ENCODE data around the gene HLA-DOB.

HLA-DOB gene

GRCh38 chr6:32816746-32817204 lies at the start of gene HLA-DOB:
Gene HLA-DOB, minus strand, starts transcription at chr6:32817002. Its CDS starts 51 bp downstream, at chr6:32816951.
- DNase-seq (ENCODE audit: low read depth), result no peak

DNA sequence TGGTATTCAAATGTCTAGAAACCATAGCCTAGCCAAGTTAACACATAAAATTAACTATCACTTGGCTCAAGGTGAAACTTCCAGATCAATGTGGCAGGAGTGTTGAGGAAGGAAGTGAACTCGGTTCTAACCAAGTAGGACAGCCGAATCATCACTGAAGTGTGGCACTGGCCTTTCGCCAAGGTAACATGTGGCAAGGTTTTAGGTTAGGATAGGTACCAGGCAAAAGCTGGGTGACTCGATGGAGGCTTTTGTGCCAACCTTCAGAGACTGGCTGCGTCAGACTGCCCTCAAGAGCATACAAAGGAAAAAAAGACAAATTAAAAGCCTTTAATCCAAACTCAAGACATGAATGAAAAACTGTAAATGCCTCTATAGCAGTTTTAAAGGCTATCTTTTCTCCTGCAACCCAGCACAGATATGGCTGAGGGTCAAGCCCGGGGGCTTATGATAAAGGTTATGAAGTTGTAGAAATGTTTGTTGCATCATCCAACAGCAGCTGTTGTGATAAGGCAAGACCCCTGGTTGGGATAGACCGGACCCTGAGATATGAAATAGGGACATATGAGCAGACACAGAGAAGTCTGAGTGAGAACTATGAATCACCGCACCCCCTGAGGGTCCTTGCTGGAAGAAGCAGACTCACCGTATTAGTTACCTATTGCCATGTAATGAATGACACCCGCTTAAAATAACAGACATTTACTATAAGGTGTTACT lies 49.1 kb upstream of the HLA-DOB start:
- DNase-seq (ENCODE audit: low read depth), result no peak

DNA sequence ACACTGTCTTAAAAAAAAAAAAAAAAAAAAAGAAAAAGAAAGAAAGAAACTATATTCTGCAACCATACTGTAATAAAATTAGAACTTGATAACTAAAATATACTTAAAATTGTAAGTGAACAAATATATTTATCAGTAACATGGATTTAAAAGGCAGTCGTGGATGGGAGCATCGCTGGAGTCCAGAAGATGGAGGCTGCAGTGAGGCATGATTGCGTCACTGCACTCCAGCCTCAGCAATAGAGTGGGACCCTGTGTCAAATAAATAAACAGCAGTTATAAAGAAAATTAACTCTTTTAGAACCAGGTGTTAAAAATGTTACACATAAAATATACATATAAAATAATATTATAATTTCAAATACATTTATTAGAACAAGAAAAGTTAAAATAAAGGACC lies 45.9 kb upstream of the HLA-DOB start:
- no peak for DNase-seq (ENCODE audit: low read depth)

DNA sequence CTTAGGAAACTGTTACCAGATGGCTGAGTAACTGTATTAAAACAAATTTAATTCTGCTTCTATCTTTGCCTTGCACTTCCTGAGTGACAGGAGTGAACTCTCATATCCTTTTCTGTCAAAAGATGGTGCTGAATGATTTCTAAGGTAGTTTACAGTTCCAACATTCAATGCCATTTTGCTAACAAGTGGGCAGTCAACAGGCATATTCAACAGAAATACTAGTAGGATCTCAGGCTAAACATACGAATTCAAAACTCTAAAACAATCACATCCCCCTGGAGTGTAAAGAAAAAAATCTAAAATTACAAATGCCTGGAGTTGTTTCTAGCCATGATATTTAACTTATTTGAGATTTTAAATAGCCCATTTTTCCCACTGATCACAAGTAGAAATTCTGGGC lies 43.9 kb upstream of the HLA-DOB start:
- no peak for DNase-seq (ENCODE audit: low read depth)

DNA sequence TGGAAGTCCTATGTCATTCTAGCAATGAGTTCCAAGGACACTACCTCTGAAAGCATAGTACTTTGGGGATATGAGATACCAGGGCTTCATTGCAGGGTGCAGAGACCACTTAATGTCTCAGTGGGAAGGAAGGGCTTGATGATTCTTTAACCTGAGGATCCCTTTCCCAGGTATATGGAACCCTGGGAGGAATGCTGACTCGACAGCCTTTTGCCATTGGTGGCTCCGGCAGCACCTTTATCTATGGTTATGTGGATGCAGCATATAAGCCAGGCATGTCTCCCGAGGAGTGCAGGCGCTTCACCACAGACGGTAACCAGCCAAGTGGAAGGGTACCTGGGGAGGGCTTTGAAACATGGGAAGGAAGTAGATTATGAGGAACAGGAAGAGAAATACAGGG lies 41.4 kb upstream of the HLA-DOB start:
- no peak for DNase-seq (ENCODE audit: low read depth)

- no peak for DNase-seq (ENCODE audit: low read depth)
These were observed 40.5 kb upstream of the HLA-DOB start for GRCh38 chr6:32857156-32857891.

DNA sequence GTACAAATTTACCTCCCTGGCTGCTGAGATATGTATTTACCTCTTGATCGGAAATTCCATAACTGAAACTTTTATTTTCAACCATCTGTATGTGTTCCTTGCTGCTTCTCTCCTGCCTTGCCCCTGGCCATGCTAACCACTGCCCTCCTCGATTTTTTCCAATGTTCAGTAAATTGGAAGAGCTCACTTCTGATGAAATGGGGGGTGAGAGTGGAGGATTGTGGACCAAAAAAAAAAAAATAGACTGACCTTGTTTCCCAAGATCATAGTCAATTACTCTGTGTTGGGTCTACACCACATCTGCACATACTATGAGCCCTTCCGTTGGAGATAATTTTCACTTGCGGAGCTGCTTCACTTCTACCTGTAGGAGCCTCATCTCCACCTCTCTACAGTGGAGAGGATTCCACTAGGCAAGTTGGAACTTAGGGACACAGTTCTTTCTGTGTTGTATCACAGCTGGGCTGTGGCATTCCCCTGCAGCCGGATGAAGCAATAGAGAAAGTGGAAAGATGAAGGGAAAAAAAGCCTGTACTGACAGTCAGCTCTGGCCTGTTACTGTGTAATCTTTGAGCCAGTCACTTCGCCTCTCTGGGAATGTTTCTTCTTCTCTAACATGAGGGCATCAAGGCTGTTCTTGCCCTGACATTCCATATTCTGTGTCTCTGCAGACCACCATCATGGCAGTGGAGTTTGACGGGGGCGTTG lies 38.8 kb upstream of the HLA-DOB start:
- no peak for DNase-seq (ENCODE audit: low read depth)

DNA sequence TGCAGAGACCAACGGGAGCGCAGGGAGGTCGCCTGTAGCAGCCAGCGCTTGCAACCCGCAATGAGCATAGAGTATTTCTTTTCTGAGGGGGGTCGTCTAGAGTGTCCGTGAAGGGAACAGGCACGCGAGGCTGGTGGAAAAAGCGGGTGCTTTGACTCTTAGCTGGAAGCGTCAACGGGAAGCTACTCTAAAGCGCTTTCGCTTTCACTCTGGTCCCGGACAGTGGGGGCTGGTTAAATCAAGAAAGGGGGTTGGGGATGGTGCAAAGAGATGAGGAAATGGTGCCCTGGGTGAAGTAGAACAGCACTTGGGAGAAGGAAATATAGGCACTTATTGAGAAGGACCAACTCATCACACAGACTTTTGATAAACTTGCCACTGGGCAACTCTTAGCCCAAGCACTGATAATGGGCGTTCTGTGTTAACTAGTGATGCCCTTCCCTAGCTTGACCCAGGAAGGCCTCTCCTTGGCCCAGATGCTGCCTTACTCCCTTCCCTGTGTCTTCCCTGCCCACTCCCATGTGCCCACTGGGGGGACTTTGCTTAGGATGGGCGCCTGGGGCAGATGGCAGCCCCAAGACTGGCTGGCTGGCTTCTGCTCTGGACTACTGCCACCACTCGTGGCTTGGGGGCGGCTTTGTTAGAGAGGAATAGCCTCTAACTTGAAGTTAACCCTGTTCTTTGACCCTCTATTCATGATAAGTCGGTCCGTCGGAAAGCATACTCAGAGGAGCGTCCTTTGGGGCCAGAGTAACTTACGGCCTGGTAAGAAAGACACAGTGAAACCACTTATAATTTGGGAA lies 37.8 kb upstream of the HLA-DOB start:
- peak; percentile 48 for DNase-seq (ENCODE audit: low read depth)

GRCh38 chr6:32853541-32854375 lies 37.0 kb upstream of the HLA-DOB start, which contains the start of the genes PSMB9 and TAP1:
Gene PSMB9, plus strand, starts transcription at chr6:32854192. Its CDS starts 38 bp downstream, at chr6:32854230.
Gene TAP1, minus strand, starts transcription at chr6:32853704. Its CDS starts 68 bp downstream, at chr6:32853636.
- peak; percentile 95 for DNase-seq (ENCODE audit: low read depth)

DNA sequence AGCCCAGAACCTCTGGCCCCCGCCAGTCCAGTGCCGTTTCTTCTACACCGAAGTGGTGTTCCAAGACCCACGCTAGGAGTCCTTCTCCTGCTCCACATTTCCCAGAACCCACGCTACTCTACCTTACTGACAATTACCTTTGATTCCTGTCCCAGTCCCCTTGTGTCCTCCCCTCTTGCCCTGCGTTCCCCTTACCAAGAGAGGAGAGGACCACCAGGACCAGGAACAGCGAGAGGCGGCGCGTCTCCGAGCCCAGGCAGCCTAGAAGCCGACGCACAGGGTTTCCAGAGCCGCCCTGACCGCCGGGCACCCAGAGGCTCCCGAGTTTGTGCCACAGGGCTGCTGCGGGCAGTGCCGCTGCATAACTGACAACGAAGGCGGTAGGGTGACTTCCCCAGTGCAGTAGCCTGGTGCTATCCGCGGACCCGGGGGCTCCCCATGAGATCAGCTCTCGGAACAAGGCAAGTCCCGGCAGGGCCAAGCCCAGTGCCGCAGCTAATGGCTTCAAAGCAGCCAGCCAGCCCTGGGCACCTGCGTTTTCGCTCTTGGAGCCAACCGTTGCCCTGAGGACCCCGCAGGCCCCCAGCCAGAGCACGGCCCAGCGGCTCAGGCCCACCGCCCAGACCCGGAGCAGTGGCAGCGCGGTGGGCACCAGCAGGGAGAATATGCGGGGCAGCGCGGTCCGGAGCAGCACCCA lies 36.2 kb upstream of the HLA-DOB start:
- peak; percentile 51 for DNase-seq (ENCODE audit: low read depth)

DNA sequence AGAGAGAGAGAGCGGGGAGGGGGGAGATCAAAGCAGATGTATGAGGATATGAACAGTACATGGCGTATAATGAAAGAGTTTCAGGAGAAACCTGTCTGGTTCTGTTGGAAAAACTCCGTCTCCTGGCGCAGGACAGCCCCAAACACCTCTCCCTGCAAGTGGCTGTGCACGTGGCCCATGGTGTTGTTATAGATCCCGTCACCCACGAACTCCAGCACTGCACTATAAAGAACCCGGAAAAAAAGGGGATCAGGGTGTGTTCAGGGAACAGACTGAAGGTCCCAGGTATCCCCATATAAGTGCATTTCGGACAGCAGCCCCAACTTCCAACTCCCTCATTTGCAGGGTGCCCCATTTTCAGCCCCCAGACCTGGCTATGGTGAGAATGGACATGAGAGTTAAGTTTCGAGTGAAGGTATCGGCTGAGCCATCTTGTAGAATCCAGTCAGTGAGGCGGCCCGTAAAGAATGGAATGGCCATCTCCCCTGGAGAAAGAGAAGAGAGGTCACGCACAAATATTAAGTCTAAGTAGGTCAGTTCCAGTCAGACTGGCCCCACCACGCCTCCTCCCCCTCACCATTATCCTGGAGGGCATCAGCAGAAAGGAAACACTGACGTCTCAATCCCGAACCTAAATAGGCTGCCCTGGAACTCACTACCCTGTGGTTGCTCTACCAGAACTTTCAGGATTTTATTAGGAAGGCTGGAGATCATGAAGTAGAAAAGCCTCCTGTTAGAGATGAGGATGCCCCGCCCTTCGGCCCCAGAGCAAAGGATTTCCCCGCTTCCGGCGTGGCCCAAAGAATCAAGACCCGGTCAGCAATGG lies 35.4 kb upstream of the HLA-DOB start:
- no peak for DNase-seq (ENCODE audit: low read depth)

GRCh38 chr6:32851025-32851424 lies 34.2 kb upstream of the HLA-DOB start:
- DNase-seq (ENCODE audit: low read depth), result no peak

GRCh38 chr6:32849126-32849525 lies 32.3 kb upstream of the HLA-DOB start:
- no peak for DNase-seq (ENCODE audit: low read depth)

- DNase-seq (ENCODE audit: low read depth), result no peak
These were observed 31.0 kb upstream of the HLA-DOB start for GRCh38 chr6:32847795-32848194.

- DNase-seq (ENCODE audit: low read depth), result no peak
These were observed 30.2 kb upstream of the HLA-DOB start for GRCh38 chr6:32847004-32847403.

- DNase-seq (ENCODE audit: low read depth), result no peak
These were observed 28.6 kb upstream of the HLA-DOB start for GRCh38 chr6:32845384-32845884.

DNA sequence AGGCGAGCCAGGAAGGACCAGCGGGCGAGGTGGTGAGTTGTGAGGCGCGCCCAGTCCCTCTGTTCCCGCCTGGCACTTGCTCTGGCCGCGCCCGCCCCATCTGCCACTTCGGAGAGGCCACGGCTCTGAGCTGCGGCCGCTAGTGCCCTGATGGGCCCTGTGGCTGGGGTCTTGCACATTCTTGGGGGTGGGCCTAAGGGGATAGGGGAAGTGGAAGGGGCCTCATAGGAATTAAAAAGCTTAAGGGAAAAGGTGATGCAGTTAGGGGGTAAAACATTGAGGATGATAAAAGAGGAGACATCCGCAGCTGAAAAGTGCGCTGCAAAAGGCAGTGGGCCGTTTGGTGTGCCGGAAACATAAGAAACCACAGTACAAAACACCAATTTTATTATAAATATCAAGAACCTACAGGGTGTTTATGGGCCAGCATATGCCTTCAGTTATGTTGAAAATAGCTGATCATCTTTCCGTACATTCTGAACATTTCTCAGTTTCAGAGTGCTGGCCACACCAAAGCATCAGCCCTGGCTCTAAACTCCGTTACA lies 28.1 kb upstream of the HLA-DOB start:
- DNase-seq (ENCODE audit: low read depth), result no peak

GRCh38 chr6:32843979-32844838 lies 27.4 kb upstream of the HLA-DOB start, which contains the start of gene PSMB8:
Gene PSMB8, minus strand, starts transcription at chr6:32844047. Its CDS starts 51 bp downstream, at chr6:32843996.
- peak; percentile 96 for DNase-seq (ENCODE audit: low read depth)
